WTC11 (cell line): ENCODE data around the gene BOC. TPM values are rescaled to one million over a fixed set of nuclear protein-coding genes. Genes with fewer than 3 reads are reported as not detected.

ENCODE experiments used
- ATAC-seq: fragments of 200-7000 bp; cut with Tn5 transposase; 2 replicates; pipeline ENCODE4 v1.10.0; 2021; ENCODE audit warnings: mild to moderate bottlenecking, moderate library complexity
- CTCF ChIA-PET: fragments of 300-600 bp; sonication (Branson Sonifier 250); formaldehyde crosslinking; loops from one replicate; lab custom pipeline; 2021; ENCODE audit warnings: antibody characterized with exemption; lab: Charles Lee
- POLR2A ChIA-PET: fragments of 350-600 bp; sonication (Branson Sonifier 250); formaldehyde crosslinking; loops from one replicate; lab custom pipeline; 2021; ENCODE audit warnings: antibody characterized with exemption; lab: Charles Lee
- DNase-seq: peaks from one replicate; pipeline ENCODE4 v3.0.0; 2021; ENCODE audit warnings: low spot score
- H3K27ac Mint-ChIP-seq: 2 replicates; pipeline ENCODE4 v1.8.0; 2021; ENCODE audit warnings: mixed read lengths
- H3K27me3 Mint-ChIP-seq: 2 replicates; pipeline ENCODE4 v1.8.0; 2021; ENCODE audit warnings: low read depth, mild to moderate bottlenecking, moderate library complexity, mixed read lengths
- H3K36me3 Mint-ChIP-seq: 2 replicates; pipeline ENCODE4 v1.8.0; 2021; ENCODE audit warnings: mixed read lengths
- H3K4me1 Mint-ChIP-seq: 2 replicates; pipeline ENCODE4 v1.8.0; 2022; ENCODE audit warnings: mixed read lengths
- H3K4me3 Mint-ChIP-seq: 2 replicates; pipeline ENCODE4 v1.8.0; 2021; ENCODE audit warnings: mild to moderate bottlenecking, moderate library complexity, mixed read lengths
- H3K9me3 Mint-ChIP-seq: 2 replicates; pipeline ENCODE4 v1.8.0; 2021; ENCODE audit warnings: mixed read lengths
- CREB1 ChIP-seq: sonication (generic); formaldehyde crosslinking; IDR thresholded peaks from 2 replicates; pipeline ENCODE4 v1.8.0; 2023; ENCODE audit warnings: mild to moderate bottlenecking, missing genetic modification reagents
- ETV6 ChIP-seq: sonication (generic); formaldehyde crosslinking; IDR thresholded peaks from 2 replicates; pipeline ENCODE4 v1.8.1; 2022; ENCODE audit warnings: mild to moderate bottlenecking, missing genetic modification reagents
- FOXJ3 ChIP-seq: sonication (generic); formaldehyde crosslinking; IDR thresholded peaks from 2 replicates; pipeline ENCODE4 v1.9.0; 2021; ENCODE audit warnings: missing genetic modification reagents, mild to moderate bottlenecking, borderline replicate concordance
- IRF2 ChIP-seq: sonication (generic); formaldehyde crosslinking; IDR thresholded peaks from 2 replicates; pipeline ENCODE4 v1.8.0; 2022; ENCODE audit warnings: low read depth, missing genetic modification reagents, borderline replicate concordance
- PRRX2 ChIP-seq: fragments of 250-450 bp; sonication (Bioruptor Pico); IDR thresholded peaks from 2 replicates; pipeline ENCODE4 v1.8.0; 2021; ENCODE audit warnings: mild to moderate bottlenecking
- SOX15 ChIP-seq: fragments of 250-450 bp; sonication (Bioruptor Pico); IDR thresholded peaks from 2 replicates; pipeline ENCODE4 v1.9.0; 2021; ENCODE audit warnings: mild to moderate bottlenecking
- TEAD1 ChIP-seq: sonication (generic); formaldehyde crosslinking; IDR thresholded peaks from 2 replicates; pipeline ENCODE4 v1.8.0; 2022; ENCODE audit warnings: mild to moderate bottlenecking, missing genetic modification reagents
- TEAD4 ChIP-seq: sonication (generic); formaldehyde crosslinking; IDR thresholded peaks from 2 replicates; pipeline ENCODE4 v1.8.0; 2022; ENCODE audit warnings: mild to moderate bottlenecking, missing genetic modification reagents
- ZNF423 ChIP-seq: fragments of 250-450 bp; sonication (Bioruptor Pico); IDR thresholded peaks from 2 replicates; pipeline ENCODE4 v2.1.2; 2022; ENCODE audit warnings: mild to moderate bottlenecking, moderate library complexity
- total RNA-seq: library from RNA; stranded (reverse); gene quantifications from 3 replicates; pipeline ENCODE4 v1.2.3, GENCODE V29; 2021
- TF ChIP-seq, protein P1 (sequence below): sonication (generic); formaldehyde crosslinking; IDR thresholded peaks from 2 replicates; pipeline ENCODE4 v1.8.0; 2022; ENCODE audit warnings: mild to moderate bottlenecking, missing genetic modification reagents
- TF ChIP-seq, protein P2 (sequence below): fragments of 200-600 bp; IDR thresholded peaks from 2 replicates; pipeline ENCODE4 v1.8.0; 2022; ENCODE audit warnings: antibody characterized with exemption
- TF ChIP-seq, protein P3 (sequence below): sonication (generic); formaldehyde crosslinking; IDR thresholded peaks from 2 replicates; pipeline ENCODE4 v1.8.1; 2023; ENCODE audit warnings: mild to moderate bottlenecking, missing genetic modification reagents
- TF ChIP-seq, protein P4 (sequence below): sonication (generic); formaldehyde crosslinking; IDR thresholded peaks from 2 replicates; pipeline ENCODE4 v1.8.1; 2022; ENCODE audit warnings: low read depth, mild to moderate bottlenecking, moderate library complexity, missing genetic modification reagents, borderline replicate concordance
- TF ChIP-seq, protein P5 (sequence below): fragments of 250-450 bp; sonication (Bioruptor Pico); IDR thresholded peaks from 2 replicates; pipeline ENCODE4 v1.9.0; 2021; ENCODE audit warnings: mild to moderate bottlenecking
- TF ChIP-seq, protein P6 (sequence below): fragments of 250-450 bp; sonication (Bioruptor Pico); IDR thresholded peaks from 2 replicates; pipeline ENCODE4 v1.8.0; 2021; ENCODE audit warnings: mild to moderate bottlenecking
- TF ChIP-seq, protein P7 (sequence below): fragments of 250-450 bp; sonication (Bioruptor Pico); conservative IDR thresholded peaks from 2 replicates; pipeline ENCODE4 v1.9.0; 2021; ENCODE audit warnings: mild to moderate bottlenecking

BOC gene
- total RNA-seq, 1 experiment from 2014 or later, result 8.0 TPM

DNA sequence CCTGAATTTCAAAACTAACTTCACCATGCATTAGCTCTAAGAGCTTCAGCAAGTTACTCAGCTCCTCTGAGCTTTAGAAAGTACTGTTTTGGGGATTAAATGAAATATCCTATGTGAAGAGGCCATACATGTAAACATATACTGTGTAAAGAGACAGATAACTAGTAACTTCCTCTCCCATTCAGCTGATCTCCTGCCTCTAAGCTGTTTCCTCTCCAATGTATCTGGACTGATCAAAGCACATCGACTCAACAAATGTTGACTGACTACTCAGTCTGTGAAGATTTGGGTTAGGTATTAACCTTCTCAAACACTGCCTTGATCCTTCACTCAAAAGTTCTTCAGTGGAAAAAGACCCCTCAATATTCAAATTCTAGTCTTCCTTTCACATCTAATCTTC lies 82.0 kb downstream of the BOC start:
- ATAC-seq (no peak), DNase-seq (no peak)
- TF ChIP-seq ZNF423 (CRISPR knock-in tag) (no peak), SOX15 (CRISPR knock-in tag) (no peak)
- TF ChIP-seq, protein P1, sequence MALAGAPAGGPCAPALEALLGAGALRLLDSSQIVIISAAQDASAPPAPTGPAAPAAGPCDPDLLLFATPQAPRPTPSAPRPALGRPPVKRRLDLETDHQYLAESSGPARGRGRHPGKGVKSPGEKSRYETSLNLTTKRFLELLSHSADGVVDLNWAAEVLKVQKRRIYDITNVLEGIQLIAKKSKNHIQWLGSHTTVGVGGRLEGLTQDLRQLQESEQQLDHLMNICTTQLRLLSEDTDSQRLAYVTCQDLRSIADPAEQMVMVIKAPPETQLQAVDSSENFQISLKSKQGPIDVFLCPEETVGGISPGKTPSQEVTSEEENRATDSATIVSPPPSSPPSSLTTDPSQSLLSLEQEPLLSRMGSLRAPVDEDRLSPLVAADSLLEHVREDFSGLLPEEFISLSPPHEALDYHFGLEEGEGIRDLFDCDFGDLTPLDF (CRISPR knock-in tag), result no peak
- Mint-ChIP-seq H3K27ac (no peak overlapping the region), H3K4me3 (no peak overlapping the region), H3K27me3 (no peaks in the 10 kb centered on the region), H3K9me3 (peaks cover 5% of the 10 kb centered on the region; the same call in 1 of the 2 replicates), H3K36me3 (no peaks in the 10 kb centered on the region), H3K4me1 (peaks cover 14% of the 10 kb centered on the region)
- ChIA-PET CTCF (interaction anchor here (1.2 to 1.5 kb wide), 2 partner anchors 11 to 258 kb away, joined by 3 to 5 read pairs; no protein-coding TSS in a partner anchor), POLR2A (no interaction called here)

DNA sequence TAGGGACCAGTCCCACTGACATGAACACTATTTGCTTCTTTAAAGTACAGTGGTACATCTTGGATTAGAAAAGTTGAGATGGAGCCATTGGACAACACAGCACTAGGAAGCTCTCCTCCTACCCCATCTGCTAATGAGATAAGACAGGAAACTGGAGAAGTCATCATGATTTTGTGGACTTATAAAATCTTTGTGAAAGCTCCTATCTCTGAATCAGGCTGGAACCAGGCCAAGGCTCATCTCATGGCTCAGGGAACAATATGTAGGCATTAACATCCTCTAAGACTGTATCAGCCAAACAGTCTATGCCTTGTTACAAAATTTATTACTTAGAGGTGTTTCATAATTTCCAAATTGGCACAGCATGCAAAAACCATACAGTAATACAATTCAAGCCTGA lies 84.1 kb downstream of the BOC start:
- Mint-ChIP-seq H3K9me3 (peaks cover 8% of the 10 kb centered on the region; the same call in 1 of the 2 replicates), H3K4me3 (no peak overlapping the region), H3K27ac (no peak overlapping the region), H3K4me1 (peaks cover 17% of the 10 kb centered on the region), H3K27me3 (no peaks in the 10 kb centered on the region), H3K36me3 (no peaks in the 10 kb centered on the region)
- POLR2A ChIA-PET, result no interaction called here
- ATAC-seq, result no peak
- DNase-seq, result no peak
- CTCF ChIA-PET, result no interaction called here
- TF ChIP-seq IRF2 (CRISPR knock-in tag), result no peak
- TF ChIP-seq, protein P2, sequence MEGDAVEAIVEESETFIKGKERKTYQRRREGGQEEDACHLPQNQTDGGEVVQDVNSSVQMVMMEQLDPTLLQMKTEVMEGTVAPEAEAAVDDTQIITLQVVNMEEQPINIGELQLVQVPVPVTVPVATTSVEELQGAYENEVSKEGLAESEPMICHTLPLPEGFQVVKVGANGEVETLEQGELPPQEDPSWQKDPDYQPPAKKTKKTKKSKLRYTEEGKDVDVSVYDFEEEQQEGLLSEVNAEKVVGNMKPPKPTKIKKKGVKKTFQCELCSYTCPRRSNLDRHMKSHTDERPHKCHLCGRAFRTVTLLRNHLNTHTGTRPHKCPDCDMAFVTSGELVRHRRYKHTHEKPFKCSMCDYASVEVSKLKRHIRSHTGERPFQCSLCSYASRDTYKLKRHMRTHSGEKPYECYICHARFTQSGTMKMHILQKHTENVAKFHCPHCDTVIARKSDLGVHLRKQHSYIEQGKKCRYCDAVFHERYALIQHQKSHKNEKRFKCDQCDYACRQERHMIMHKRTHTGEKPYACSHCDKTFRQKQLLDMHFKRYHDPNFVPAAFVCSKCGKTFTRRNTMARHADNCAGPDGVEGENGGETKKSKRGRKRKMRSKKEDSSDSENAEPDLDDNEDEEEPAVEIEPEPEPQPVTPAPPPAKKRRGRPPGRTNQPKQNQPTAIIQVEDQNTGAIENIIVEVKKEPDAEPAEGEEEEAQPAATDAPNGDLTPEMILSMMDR, result no peak
- TF ChIP-seq ETV6, result no peak
- TF ChIP-seq, protein P3, sequence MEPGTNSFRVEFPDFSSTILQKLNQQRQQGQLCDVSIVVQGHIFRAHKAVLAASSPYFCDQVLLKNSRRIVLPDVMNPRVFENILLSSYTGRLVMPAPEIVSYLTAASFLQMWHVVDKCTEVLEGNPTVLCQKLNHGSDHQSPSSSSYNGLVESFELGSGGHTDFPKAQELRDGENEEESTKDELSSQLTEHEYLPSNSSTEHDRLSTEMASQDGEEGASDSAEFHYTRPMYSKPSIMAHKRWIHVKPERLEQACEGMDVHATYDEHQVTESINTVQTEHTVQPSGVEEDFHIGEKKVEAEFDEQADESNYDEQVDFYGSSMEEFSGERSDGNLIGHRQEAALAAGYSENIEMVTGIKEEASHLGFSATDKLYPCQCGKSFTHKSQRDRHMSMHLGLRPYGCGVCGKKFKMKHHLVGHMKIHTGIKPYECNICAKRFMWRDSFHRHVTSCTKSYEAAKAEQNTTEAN, result no peak
- TF ChIP-seq, protein P4, sequence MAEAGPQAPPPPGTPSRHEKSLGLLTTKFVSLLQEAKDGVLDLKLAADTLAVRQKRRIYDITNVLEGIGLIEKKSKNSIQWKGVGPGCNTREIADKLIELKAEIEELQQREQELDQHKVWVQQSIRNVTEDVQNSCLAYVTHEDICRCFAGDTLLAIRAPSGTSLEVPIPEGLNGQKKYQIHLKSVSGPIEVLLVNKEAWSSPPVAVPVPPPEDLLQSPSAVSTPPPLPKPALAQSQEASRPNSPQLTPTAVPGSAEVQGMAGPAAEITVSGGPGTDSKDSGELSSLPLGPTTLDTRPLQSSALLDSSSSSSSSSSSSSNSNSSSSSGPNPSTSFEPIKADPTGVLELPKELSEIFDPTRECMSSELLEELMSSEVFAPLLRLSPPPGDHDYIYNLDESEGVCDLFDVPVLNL (CRISPR knock-in tag), result no peak
- TF ChIP-seq, protein P5, sequence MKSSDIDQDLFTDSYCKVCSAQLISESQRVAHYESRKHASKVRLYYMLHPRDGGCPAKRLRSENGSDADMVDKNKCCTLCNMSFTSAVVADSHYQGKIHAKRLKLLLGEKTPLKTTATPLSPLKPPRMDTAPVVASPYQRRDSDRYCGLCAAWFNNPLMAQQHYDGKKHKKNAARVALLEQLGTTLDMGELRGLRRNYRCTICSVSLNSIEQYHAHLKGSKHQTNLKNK (CRISPR knock-in tag), result no peak
- TF ChIP-seq PRRX2 (CRISPR knock-in tag), result no peak
- TF ChIP-seq CREB1 (CRISPR knock-in tag), result no peak
- TF ChIP-seq, protein P6, sequence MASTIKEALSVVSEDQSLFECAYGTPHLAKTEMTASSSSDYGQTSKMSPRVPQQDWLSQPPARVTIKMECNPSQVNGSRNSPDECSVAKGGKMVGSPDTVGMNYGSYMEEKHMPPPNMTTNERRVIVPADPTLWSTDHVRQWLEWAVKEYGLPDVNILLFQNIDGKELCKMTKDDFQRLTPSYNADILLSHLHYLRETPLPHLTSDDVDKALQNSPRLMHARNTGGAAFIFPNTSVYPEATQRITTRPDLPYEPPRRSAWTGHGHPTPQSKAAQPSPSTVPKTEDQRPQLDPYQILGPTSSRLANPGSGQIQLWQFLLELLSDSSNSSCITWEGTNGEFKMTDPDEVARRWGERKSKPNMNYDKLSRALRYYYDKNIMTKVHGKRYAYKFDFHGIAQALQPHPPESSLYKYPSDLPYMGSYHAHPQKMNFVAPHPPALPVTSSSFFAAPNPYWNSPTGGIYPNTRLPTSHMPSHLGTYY (CRISPR knock-in tag), result no peak
- TF ChIP-seq, protein P7, sequence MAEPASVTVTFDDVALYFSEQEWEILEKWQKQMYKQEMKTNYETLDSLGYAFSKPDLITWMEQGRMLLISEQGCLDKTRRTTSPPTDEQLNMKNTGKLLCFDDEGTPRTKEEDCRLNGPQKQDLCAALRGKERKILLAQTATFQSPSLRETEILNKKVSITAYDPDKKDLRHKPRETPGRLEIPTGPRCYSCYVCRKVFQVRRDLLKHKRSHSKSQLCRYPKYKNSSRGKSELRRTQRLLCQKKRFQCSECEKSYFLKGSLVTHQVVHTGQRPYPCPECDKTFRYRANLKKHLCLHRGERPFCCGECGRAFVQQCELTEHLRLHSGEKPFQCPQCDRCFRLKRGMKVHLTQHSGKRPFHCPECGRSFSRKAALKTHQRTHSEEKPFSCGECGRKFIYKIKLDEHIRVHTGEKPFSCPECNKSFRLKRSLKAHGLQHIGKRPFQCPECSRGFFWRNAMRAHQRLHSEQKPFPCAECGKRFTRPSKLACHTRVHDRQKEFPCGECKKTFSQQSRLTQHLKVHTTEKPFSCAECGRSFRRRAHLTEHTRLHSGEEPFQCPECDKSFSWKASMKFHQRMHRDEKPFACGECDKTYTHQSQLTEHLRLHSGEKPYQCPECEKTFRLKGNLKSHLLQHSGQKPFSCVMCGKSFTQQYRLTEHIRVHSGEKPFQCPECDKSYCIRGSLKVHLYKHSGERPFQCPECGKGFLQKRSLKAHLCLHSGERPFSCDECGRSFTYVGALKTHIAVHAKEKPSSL (CRISPR knock-in tag), result no peak
- no peak for TF ChIP-seq TEAD4
- TF ChIP-seq TEAD1, result no peak
- TF ChIP-seq FOXJ3 (CRISPR knock-in tag), result no peak
